ENCODE data around the gene SLC2A4RG. TPM values are rescaled to one million over a fixed set of nuclear protein-coding genes. Genes with fewer than 3 reads are reported as not detected.
A peak's percentile ranks its signal among the peaks of the same experiment; 100 is the strongest.

The SLC2A4RG gene
- total and polyA plus RNA-seq, 2 of the 13 experiments (the other 11 are each of a cell fraction or from before 2014, with no cell fraction given): 91.4 to 95.9 TPM

- TF ChIP-seq PRDM15 (CRISPR knock-in tag; IDR thresholded peaks at IDR 0.05): no peak
- peak; percentile 71 for TF ChIP-seq MXD4 (CRISPR knock-in tag; IDR thresholded peaks at IDR 0.05)
- no peak for TF ChIP-seq GATA4 (IDR thresholded peaks at IDR 0.05; ENCODE audit: borderline replicate concordance, low read depth)
- no peak for TF ChIP-seq KIAA2018 (CRISPR knock-in tag; IDR thresholded peaks at IDR 0.05; ENCODE audit: borderline replicate concordance)
- no peak for TF ChIP-seq ONECUT2 (CRISPR knock-in tag; IDR thresholded peaks at IDR 0.05)
- no peak for TF ChIP-seq ZNF274 (CRISPR knock-in tag; IDR thresholded peaks at IDR 0.05)
- no peak for TF ChIP-seq ZNF329 (CRISPR knock-in tag; IDR thresholded peaks at IDR 0.05; ENCODE audit: low read depth)
- TF ChIP-seq ZBTB8A (CRISPR knock-in tag; IDR thresholded peaks at IDR 0.05; ENCODE audit: borderline replicate concordance, low read depth): no peak
- peak; percentile 79 for TF ChIP-seq LBX2 (CRISPR knock-in tag; IDR thresholded peaks at IDR 0.05; ENCODE audit: borderline replicate concordance)
- TF ChIP-seq ZNF350 (CRISPR knock-in tag; IDR thresholded peaks at IDR 0.05; ENCODE audit: borderline replicate concordance, low read depth): no peak
- no peak for TF ChIP-seq HMGA1 (CRISPR knock-in tag; conservative IDR thresholded peaks at IDR 0.05)
- peak; percentile 5; the same call in 1 of the 2 replicates for TF ChIP-seq CEBPG (CRISPR knock-in tag; IDR thresholded peaks at IDR 0.05)
- TF ChIP-seq SOX6 (IDR thresholded peaks at IDR 0.05): no peak
- TF ChIP-seq SOX6 (CRISPR knock-in tag; IDR thresholded peaks at IDR 0.05): peak; percentile 57
- TF ChIP-seq KMT2B (CRISPR knock-in tag; IDR thresholded peaks at IDR 0.05): no peak
- no peak; the same call in 1 of the 2 replicates for TF ChIP-seq GMEB1 (CRISPR knock-in tag; IDR thresholded peaks at IDR 0.05; ENCODE audit: borderline replicate concordance)
Observed at GRCh38 chr20:63696628-63697356, 42.8 kb upstream of the SLC2A4RG start, which contains the start of gene TNFRSF6B (continued).

Measured in HepG2 (cell line).